ENCODE measurements around the gene CST2.
A peak's percentile ranks its signal among the peaks of the same experiment; 100 is the strongest.
"Not testable (repeated sequence)": the region's sequence is repeated elsewhere in the genome, so short reads cannot be mapped to it uniquely, and the experiment has no call there.

The CST2 gene

GRCh38 chr20:23800865-23801264 lies 25.7 kb downstream of the CST2 start:
- no peak for DNase-seq

DNA sequence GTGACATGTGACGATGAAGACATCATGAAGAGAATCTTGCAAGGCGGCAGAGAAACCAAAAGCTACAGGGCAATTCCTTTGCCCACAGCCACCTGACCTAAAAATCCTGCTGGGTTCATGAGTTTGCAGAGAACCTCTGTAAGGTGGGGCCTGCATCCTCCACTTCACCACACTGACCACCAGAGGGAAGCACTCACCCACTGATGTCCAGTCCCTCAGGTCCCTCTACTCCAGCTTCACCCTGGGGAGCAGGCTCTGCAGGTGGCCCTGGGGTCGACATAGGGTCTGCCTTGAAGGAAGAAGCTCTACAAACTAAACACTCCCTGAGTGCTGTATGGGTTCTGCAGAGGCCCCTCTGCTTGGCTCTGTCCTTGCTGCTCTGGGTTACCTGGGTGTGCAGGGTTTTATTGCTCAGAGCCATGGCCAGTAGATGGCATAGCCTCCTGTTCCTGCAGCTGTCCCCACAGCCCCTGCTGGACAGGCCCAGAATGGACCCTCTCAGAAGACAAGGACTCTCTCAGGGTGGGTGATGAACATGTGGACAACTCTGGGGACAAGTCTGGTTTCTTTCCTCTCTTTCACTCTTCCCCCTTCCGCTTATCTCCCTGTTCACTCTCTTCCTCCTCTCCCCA lies 27.2 kb downstream of the CST2 start:
- peak in 1 of 2 experiments; percentile 43 for DNase-seq

- no peak for DNase-seq
Measured at GRCh38 chr20:23795526-23795925, 31.0 kb downstream of the CST2 start.

GRCh38 chr20:23794841-23795240 lies 31.7 kb downstream of the CST2 start:
- DNase-seq, result no peak

- DNase-seq, result no peak
Measured at GRCh38 chr20:23794065-23794464, 32.5 kb downstream of the CST2 start.

GRCh38 chr20:23783447-23783846 lies 43.1 kb downstream of the CST2 start:
- DNase-seq, result no peak

GRCh38 chr20:23782366-23782983 lies 44.1 kb downstream of the CST2 start:
- peak; percentile 26 to 49 for DNase-seq

DNA sequence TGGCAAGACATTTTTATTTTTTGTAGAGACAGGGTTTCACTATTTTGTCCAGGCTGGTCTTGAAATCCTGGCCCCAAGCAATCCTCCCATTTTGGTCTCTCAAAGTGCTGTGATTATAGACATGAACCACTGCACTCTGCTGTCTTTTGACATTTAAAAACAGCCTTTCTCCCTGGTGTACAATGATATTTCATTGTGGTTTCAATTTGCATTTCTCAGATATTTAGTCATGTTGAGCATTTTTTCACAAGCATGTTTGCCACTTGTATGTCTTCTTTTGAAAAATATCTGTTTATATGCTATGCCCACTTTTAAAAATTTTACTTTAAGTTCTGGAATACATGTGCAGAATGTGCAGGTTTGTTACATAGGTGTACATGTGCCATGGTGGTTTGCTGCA lies 47.9 kb downstream of the CST2 start:
- not testable (repeated sequence) for DNase-seq

GRCh38 chr20:23777380-23777779 lies 49.1 kb downstream of the CST2 start:
- not testable (repeated sequence) for DNase-seq

- no peak for DNase-seq
Measured at GRCh38 chr20:23776067-23776771, 50.3 kb downstream of the CST2 start.

DNA sequence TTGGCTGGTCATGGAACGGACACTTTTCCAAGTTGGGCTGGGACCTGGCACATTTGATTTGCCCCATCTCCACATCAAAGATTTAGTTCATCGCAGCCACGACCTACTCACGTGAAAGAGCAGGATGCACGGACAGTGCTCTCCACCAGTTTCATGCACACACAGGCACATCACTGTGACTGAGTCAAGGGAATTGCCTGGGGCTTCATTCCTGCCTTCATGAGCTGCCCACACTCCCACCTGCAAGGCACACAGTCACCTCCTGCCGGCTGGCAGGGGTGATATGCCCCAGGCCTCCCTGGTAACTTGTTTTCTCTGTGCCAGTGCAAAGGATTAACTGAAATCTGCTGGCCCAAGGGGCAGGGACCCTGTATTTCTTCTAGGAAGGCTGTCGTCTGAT lies 52.4 kb downstream of the CST2 start:
- no peak for DNase-seq
